Measurements from ENCODE around the gene C16orf90.

The C16orf90 gene

DNA sequence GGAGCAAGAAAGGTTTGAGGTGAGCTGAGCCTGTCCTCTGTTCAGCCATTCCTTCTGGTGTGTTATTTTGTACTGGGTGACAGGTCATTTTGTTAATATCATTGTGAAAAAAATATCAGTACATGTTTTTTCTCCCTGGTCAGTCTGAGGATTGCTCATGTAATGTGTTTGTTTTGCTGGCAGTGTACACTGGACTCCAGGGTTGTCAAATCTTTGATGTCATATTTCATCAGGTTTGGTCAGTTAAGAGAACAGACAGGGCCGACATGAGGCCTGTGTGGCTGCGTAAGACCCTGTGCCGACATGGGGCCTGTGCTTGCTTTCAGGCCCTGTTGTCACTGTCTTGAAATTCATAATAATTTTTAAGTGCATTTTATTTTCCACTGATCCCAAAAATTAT, 28.0 kb upstream of the C16orf90 start:
- peaks cover 13 to 79% of the 10 kb centered on the region in 2 experiments; a peak in 2 of 3 replicates for H3K36me3 ChIP-seq (ENCODE audit: control insufficient read depth in 2 of 2, insufficient read depth in 1 of 2, low read length in 2 of 2)
- TF ChIP-seq GLI2 (tag by site-specific recombination; IDR thresholded peaks at IDR 0.05; ENCODE audit: borderline replicate concordance, low read depth) (no peak), ZNF776 (tag by site-specific recombination; IDR thresholded peaks at IDR 0.05; ENCODE audit: borderline replicate concordance) (no peak), SCRT2 (tag by site-specific recombination; IDR thresholded peaks at IDR 0.05) (no peak), ZBTB17 (tag by site-specific recombination; IDR thresholded peaks at IDR 0.05) (no peak), MZF1 (tag by site-specific recombination; IDR thresholded peaks at IDR 0.05; ENCODE audit: borderline replicate concordance) (no peak)
- CTCF ChIA-PET = no interaction called here
- no peaks in the 10 kb centered on the region for H3K4me1 ChIP-seq (ENCODE audit: control insufficient read depth, insufficient read depth, low read length)
- POLR2A ChIA-PET = no interaction called here
- no peaks in the 10 kb centered on the region for H3K9me3 ChIP-seq (ENCODE audit: control insufficient read depth, insufficient read depth, low read depth, low read length)
- no peak overlapping the region for H3K4me3 ChIP-seq (ENCODE audit: low read depth, low read length)
- no peak overlapping the region for H3K27ac ChIP-seq (ENCODE audit: extremely low read depth, low read depth, low read length)

DNA sequence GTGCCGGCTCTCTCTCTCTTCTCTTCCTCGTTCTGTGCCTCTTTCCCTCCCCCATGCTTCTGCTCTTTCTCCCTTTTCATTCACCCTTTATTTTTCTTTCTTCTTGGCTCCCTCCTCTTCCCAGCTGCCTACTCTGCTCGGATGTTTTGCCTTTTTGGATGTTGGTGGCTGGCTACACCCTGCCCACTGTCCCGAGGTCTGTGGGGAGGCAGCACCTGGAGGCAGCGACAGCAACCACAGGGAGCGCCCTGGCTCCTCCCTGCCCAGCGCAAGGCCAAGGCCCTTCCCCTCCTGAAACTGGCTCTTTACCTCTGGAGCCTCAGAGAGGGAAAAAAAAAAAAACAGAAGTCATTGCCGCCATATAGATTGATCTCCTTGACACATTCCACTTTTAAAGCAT, 25.6 kb upstream of the C16orf90 start:
- no peak overlapping the region for H3K4me3 ChIP-seq (ENCODE audit: low read depth, low read length)
- ChIA-PET CTCF (interaction anchor here (0.6 kb wide), 1 partner anchor 558 kb away, joined by 3 read pairs; no protein-coding TSS in a partner anchor), POLR2A (interaction anchor here (0.6 to 0.7 kb wide), 2 partner anchors 89 to 768 kb away, joined by 3 read pairs; no protein-coding TSS in a partner anchor)
- TF ChIP-seq HOXC10 (CRISPR knock-in tag; IDR thresholded peaks at IDR 0.05) (no peak), ZBTB21 (tag by site-specific recombination; IDR thresholded peaks at IDR 0.05) (no peak), AEBP2 (tag by site-specific recombination; IDR thresholded peaks at IDR 0.05; ENCODE audit: borderline replicate concordance) (no peak)
- TF ChIP-seq, protein P1, sequence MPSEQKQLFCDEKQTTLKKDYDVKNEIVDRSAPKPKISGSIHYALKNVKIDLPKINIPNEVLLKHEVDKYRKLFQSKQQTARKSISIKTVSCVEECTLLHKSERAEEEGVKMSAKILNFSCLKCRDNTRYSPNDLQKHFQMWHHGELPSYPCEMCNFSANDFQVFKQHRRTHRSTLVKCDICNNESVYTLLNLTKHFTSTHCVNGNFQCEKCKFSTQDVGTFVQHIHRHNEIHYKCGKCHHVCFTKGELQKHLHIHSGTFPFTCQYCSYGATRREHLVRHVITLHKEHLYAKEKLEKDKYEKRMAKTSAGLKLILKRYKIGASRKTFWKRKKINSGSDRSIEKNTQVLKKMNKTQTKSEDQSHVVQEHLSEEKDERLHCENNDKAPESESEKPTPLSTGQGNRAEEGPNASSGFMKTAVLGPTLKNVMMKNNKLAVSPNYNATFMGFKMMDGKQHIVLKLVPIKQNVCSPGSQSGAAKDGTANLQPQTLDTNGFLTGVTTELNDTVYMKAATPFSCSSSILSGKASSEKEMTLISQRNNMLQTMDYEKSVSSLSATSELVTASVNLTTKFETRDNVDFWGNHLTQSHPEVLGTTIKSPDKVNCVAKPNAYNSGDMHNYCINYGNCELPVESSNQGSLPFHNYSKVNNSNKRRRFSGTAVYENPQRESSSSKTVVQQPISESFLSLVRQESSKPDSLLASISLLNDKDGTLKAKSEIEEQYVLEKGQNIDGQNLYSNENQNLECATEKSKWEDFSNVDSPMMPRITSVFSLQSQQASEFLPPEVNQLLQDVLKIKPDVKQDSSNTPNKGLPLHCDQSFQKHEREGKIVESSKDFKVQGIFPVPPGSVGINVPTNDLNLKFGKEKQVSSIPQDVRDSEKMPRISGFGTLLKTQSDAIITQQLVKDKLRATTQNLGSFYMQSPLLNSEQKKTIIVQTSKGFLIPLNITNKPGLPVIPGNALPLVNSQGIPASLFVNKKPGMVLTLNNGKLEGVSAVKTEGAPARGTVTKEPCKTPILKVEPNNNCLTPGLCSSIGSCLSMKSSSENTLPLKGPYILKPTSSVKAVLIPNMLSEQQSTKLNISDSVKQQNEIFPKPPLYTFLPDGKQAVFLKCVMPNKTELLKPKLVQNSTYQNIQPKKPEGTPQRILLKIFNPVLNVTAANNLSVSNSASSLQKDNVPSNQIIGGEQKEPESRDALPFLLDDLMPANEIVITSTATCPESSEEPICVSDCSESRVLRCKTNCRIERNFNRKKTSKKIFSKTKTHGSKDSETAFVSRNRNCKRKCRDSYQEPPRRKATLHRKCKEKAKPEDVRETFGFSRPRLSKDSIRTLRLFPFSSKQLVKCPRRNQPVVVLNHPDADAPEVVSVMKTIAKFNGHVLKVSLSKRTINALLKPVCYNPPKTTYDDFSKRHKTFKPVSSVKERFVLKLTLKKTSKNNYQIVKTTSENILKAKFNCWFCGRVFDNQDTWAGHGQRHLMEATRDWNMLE (tag by site-specific recombination; conservative IDR thresholded peaks at IDR 0.05; ENCODE audit: low read depth) = no peak
- H3K27ac ChIP-seq (ENCODE audit: extremely low read depth, low read depth, low read length) = no peak overlapping the region
- H3K4me1 ChIP-seq (ENCODE audit: control insufficient read depth, insufficient read depth, low read length) = no peaks in the 10 kb centered on the region
- peaks cover 13 to 80% of the 10 kb centered on the region in 2 experiments; a peak in 2 of 3 replicates for H3K36me3 ChIP-seq (ENCODE audit: control insufficient read depth in 2 of 2, insufficient read depth in 1 of 2, low read length in 2 of 2)
- H3K9me3 ChIP-seq (ENCODE audit: control insufficient read depth, insufficient read depth, low read depth, low read length) = no peaks in the 10 kb centered on the region

DNA sequence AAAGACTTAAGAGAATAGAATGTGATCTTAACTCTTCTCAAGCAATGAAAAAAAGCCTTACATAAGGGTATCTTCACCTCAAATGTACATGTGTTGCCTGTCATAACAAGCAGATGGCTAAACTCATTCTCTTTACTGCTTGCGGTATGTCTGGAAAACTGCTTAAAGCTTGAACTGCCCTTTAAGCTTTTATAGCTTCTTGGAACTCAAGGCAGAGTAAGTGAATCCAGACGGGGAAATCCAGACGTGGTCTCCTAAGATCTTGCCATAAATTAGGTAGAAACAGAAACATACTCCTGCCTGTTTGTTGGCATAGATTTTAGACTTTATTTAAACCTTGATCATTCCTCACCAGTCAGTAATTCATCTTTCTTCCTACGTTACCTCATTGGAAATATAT, 25.1 kb upstream of the C16orf90 start:
- CTCF ChIA-PET = no interaction called here
- Histone ChIP-seq H3K4me3 (ENCODE audit: low read depth, low read length) (no peak overlapping the region), H3K9me3 (ENCODE audit: control insufficient read depth, insufficient read depth, low read depth, low read length) (no peaks in the 10 kb centered on the region), H3K4me1 (ENCODE audit: control insufficient read depth, insufficient read depth, low read length) (no peaks in the 10 kb centered on the region), H3K36me3 (ENCODE audit: control insufficient read depth in 2 of 2, insufficient read depth in 1 of 2, low read length in 2 of 2) (peaks cover 13 to 80% of the 10 kb centered on the region in 2 experiments; a peak in 2 of 3 replicates), H3K27ac (ENCODE audit: extremely low read depth, low read depth, low read length) (no peak overlapping the region)
- POLR2A ChIA-PET = no interaction called here
- TF ChIP-seq, protein P2, sequence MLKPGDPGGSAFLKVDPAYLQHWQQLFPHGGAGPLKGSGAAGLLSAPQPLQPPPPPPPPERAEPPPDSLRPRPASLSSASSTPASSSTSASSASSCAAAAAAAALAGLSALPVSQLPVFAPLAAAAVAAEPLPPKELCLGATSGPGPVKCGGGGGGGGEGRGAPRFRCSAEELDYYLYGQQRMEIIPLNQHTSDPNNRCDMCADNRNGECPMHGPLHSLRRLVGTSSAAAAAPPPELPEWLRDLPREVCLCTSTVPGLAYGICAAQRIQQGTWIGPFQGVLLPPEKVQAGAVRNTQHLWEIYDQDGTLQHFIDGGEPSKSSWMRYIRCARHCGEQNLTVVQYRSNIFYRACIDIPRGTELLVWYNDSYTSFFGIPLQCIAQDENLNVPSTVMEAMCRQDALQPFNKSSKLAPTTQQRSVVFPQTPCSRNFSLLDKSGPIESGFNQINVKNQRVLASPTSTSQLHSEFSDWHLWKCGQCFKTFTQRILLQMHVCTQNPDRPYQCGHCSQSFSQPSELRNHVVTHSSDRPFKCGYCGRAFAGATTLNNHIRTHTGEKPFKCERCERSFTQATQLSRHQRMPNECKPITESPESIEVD (tag by site-specific recombination; IDR thresholded peaks at IDR 0.05) = no peak
- no peak for TF ChIP-seq ZNF76 (tag by site-specific recombination; IDR thresholded peaks at IDR 0.05; ENCODE audit: borderline replicate concordance, low read depth)
- TF ChIP-seq, protein P3, sequence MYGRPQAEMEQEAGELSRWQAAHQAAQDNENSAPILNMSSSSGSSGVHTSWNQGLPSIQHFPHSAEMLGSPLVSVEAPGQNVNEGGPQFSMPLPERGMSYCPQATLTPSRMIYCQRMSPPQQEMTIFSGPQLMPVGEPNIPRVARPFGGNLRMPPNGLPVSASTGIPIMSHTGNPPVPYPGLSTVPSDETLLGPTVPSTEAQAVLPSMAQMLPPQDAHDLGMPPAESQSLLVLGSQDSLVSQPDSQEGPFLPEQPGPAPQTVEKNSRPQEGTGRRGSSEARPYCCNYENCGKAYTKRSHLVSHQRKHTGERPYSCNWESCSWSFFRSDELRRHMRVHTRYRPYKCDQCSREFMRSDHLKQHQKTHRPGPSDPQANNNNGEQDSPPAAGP (tag by site-specific recombination; IDR thresholded peaks at IDR 0.05) = no peak
- TF ChIP-seq, protein P4, sequence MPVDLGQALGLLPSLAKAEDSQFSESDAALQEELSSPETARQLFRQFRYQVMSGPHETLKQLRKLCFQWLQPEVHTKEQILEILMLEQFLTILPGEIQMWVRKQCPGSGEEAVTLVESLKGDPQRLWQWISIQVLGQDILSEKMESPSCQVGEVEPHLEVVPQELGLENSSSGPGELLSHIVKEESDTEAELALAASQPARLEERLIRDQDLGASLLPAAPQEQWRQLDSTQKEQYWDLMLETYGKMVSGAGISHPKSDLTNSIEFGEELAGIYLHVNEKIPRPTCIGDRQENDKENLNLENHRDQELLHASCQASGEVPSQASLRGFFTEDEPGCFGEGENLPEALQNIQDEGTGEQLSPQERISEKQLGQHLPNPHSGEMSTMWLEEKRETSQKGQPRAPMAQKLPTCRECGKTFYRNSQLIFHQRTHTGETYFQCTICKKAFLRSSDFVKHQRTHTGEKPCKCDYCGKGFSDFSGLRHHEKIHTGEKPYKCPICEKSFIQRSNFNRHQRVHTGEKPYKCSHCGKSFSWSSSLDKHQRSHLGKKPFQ (tag by site-specific recombination; IDR thresholded peaks at IDR 0.05) = no peak
- TF ChIP-seq ZBTB17 (tag by site-specific recombination; IDR thresholded peaks at IDR 0.05) = no peak
- no peak for TF ChIP-seq ZSCAN30 (tag by site-specific recombination; IDR thresholded peaks at IDR 0.05)
- no peak for TF ChIP-seq ZNF510 (tag by site-specific recombination; IDR thresholded peaks at IDR 0.05; ENCODE audit: insufficient replicate concordance)
- no peak for TF ChIP-seq ZNF138 (tag by site-specific recombination; IDR thresholded peaks at IDR 0.05; ENCODE audit: borderline replicate concordance)
- no peak for TF ChIP-seq ZNF555 (tag by site-specific recombination; conservative IDR thresholded peaks at IDR 0.05)

All from HEK293 (cell line).